PC-9 (cell line): ENCODE results near the gene PLAC8. TPM values are rescaled to one million over a fixed set of nuclear protein-coding genes. Genes with fewer than 3 reads are reported as not detected.
A peak's percentile ranks its signal among the peaks of the same experiment; 100 is the strongest.

Experiments
- Bru-seq: library from RNA; stranded (reverse); fragments of 400-500 nt; gene quantifications from one replicate; lab custom pipeline; 2021; lab: Mats Ljungman, UMichigan
- BruChase-seq, 2 experiments: library from RNA; stranded (reverse); fragments of 400-500 nt; gene quantifications; one replicate each; lab custom pipeline; 2021; lab: Mats Ljungman, UMichigan
- BruUV-seq: library from RNA; stranded (reverse); fragments of 400-500 nt; replicated peaks from 2 replicates; lab custom pipeline; 2021; lab: Mats Ljungman, UMichigan
- CTCF ChIA-PET: fragments of 300-600 bp; sonication (Branson Sonifier 250); formaldehyde crosslinking; loops from one replicate; lab custom pipeline; 2022; ENCODE audit warnings: antibody characterized with exemption; lab: Charles Lee
- POLR2A ChIA-PET: fragments of 300-600 bp; sonication (Branson Sonifier 250); formaldehyde crosslinking; loops from one replicate; lab custom pipeline; 2022; ENCODE audit warnings: antibody characterized with exemption; ENCODE audit not compliant: unreplicated experiment; lab: Charles Lee
- DNase-seq, 2 experiments: peaks; one replicate each; pipeline versions ENCODE4 v3.0.0 to v3.0.0-alpha.2; 2015 to 2022; ENCODE audit warnings: mixed read lengths in 1 of 2
- H2AFZ ChIP-seq: fragments of 200-600 bp; sonication (generic); 2 replicates; pipeline ENCODE4 v1.8.1; 2017; ENCODE audit warnings: antibody characterized with exemption
- H3F3A ChIP-seq: fragments of 200-600 bp; sonication (generic); 2 replicates; pipeline ENCODE4 v1.8.1; 2017; ENCODE audit warnings: antibody characterized with exemption, mild to moderate bottlenecking, low read depth; ENCODE audit not compliant: insufficient read depth
- H3K27ac ChIP-seq: fragments of 200-600 bp; sonication (generic); 2 replicates; pipeline ENCODE4 v1.6.1; 2016; ENCODE audit warnings: mixed run types
- H3K27me3 ChIP-seq: fragments of 200-600 bp; sonication (generic); 2 replicates; pipeline ENCODE4 v1.6.1; 2016; ENCODE audit warnings: low read depth, mixed run types; ENCODE audit not compliant: insufficient read depth
- H3K36me3 ChIP-seq: fragments of 200-600 bp; sonication (generic); 2 replicates; pipeline ENCODE4 v1.6.1; 2016; ENCODE audit warnings: low read depth, mixed run types
- H3K4me1 ChIP-seq: fragments of 200-600 bp; sonication (generic); replicated peaks from 2 replicates; pipeline ENCODE4 v1.6.1; 2016; ENCODE audit warnings: mixed run types; ENCODE audit not compliant: insufficient read depth
- H3K4me2 ChIP-seq: fragments of 200-600 bp; sonication (generic); 2 replicates; pipeline ENCODE4 v1.6.1; 2017; ENCODE audit warnings: mixed run types
- H3K4me3 ChIP-seq: fragments of 200-600 bp; sonication (generic); 2 replicates; pipeline ENCODE4 v1.6.1; 2016; ENCODE audit warnings: mixed run types
- H3K79me2 ChIP-seq: fragments of 200-600 bp; sonication (generic); 2 replicates; pipeline ENCODE4 v1.6.1; 2017; ENCODE audit warnings: low read depth, mixed run types
- H3K9me2 ChIP-seq: fragments of 200-600 bp; sonication (generic); 2 replicates; pipeline ENCODE4 v1.8.1; 2017; ENCODE audit warnings: mild to moderate bottlenecking; ENCODE audit not compliant: insufficient read depth
- H3K9me3 ChIP-seq: fragments of 200-600 bp; sonication (generic); 2 replicates; pipeline ENCODE4 v1.8.1; 2016; ENCODE audit warnings: low read depth; ENCODE audit not compliant: insufficient read depth
- H4K20me1 ChIP-seq: fragments of 200-600 bp; sonication (generic); 2 replicates; pipeline ENCODE4 v1.8.1; 2017; ENCODE audit not compliant: insufficient read depth
- CTCF ChIP-seq: fragments of 200-600 bp; sonication (generic); conservative IDR thresholded peaks from 2 replicates; pipeline ENCODE4 v1.6.1; 2017; ENCODE audit warnings: mixed run types, antibody characterized with exemption, mild to moderate bottlenecking, moderate library complexity
- EZH2 ChIP-seq: fragments of 200-600 bp; sonication (generic); IDR thresholded peaks from 2 replicates; pipeline ENCODE4 v1.8.0; 2017; ENCODE audit warnings: antibody characterized with exemption, low read depth
- intact Hi-C: fragments of 100-400 bp; cut with micrococcal nuclease; formaldehyde crosslinking; loops from one replicate; pipeline ENCODE4 v1.10.0; 2022; ENCODE audit not compliant: unreplicated experiment
- long read RNA-seq: library from polyadenylated mRNA; stranded (forward); transcript quantifications from one replicate; pipeline ENCODE4 v2.0.0, GENCODE V29; 2022
- total RNA-seq: library from RNA; stranded (reverse); gene quantifications from 2 replicates; pipeline ENCODE4 v1.2.3, GENCODE V29; 2021

Gene PLAC8
- total RNA-seq (39.0 and 52.7 TPM in 2 replicates), Bru-seq, nascent RNA (percentile 71 among the genes with signal in this experiment), BruChase-seq, experiment 1, labeled RNA remaining after a 2-hour chase (percentile 60 among the genes with signal in this experiment), BruChase-seq, experiment 2, labeled RNA remaining after a 6-hour chase (percentile 64 among the genes with signal in this experiment)
- long read RNA-seq, transcript PLAC8-205 (4 exons, 489 nt), result minor isoform, 7 of 44 reads
- long read RNA-seq, transcript PLAC8-201 (5 exons, 1,447 nt), result major isoform, 29 of 44 reads
- long read RNA-seq, partial matches to known transcripts, result 3 of 44 reads
- long read RNA-seq, other reads (novel, unspliced or antisense), result 2 of 44 reads

DNA sequence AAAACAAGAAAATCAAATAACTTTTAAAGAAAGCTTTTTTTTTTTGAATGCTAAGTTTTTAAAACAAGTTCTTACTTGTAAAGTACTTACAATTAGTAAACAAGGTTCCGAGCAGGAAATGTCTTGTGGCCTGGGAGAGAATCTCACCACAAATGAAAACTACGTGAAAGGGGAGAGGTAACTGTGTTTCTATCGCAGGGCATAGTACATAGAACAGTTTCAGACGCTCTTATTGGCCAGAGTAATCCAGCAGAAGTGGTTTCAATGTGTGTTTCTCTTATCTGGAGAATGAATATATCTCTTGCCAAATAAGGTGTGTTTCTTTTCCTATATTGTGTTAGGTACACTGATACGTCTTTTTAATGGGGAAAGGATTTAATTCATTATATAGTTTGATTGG is at the start of gene PLAC8:
Gene PLAC8, minus strand, starts transcription at position 154 of the 400 bp plus-strand sequence. CDS start 6,808 bp downstream, outside the sequence.
- Histone ChIP-seq H3K9me3 (no peaks in the 10 kb centered on the region), H3K4me2 (peak within 1 kb of the TSS; percentile 46), H3F3A (peaks cover 20% of the 10 kb centered on the region), H3K9me2 (no peaks in the 10 kb centered on the region), H2AFZ (peak within 1 kb of the TSS; percentile 3; the same call in 1 of the 2 replicates), H3K4me3 (no peak within 1 kb of the TSS), H3K27ac (peak within 1 kb of the TSS; percentile 56), H3K27me3 (no peaks in the 10 kb centered on the region), H3K4me1 (peaks cover 42% of the 10 kb centered on the region), H4K20me1 (no peaks in the 10 kb centered on the region), H3K79me2 (no peaks in the 10 kb centered on the region), H3K36me3 (no peaks in the 10 kb centered on the region; the same call in 1 of the 2 replicates)
- TF ChIP-seq CTCF, result no peak
- no peak for TF ChIP-seq EZH2
- ChIA-PET POLR2A (interaction anchor here (0.5 to 0.9 kb wide), 4 partner anchors 10 to 323 kb away, joined by 3 to 8 read pairs (median 4); no protein-coding TSS in a partner anchor), CTCF (interaction anchor here (0.5 kb wide), 1 partner anchor 495 kb away, joined by 3 read pairs; no protein-coding TSS in a partner anchor)
- intact Hi-C loops, result loop anchor here (2.0 kb wide), 2 partner anchors 36 to 98 kb away; no protein-coding TSS in a partner anchor
- no TSS peak for BruUV-seq
- no peak for DNase-seq

DNA sequence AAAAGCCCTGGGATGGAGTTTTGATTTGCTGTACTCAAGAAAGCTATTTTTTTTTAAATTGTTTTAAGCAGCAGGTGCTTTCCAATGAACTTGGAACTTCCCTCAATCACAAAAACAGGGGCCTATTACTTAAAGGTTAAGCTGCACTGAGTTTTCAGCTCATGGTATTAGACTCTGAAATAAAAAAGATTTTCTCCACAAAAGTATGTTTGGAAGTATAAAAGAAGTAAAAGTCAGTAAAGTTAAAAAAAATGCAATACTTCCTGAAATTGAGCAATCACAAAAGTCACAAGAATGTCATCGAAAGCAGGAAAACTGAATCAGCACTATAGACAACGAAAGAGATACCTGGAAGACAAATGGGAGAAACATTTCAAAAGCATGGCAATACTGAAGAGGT is 38.9 kb upstream of the PLAC8 start:
- Histone ChIP-seq H3K4me3 (no peak overlapping the region), H3K79me2 (no peaks in the 10 kb centered on the region), H3K27ac (no peak overlapping the region), H3K9me2 (no peaks in the 10 kb centered on the region), H3K4me2 (no peak overlapping the region), H3F3A (peaks cover 3% of the 10 kb centered on the region; the same call in 1 of the 2 replicates), H3K9me3 (no peaks in the 10 kb centered on the region), H4K20me1 (no peaks in the 10 kb centered on the region), H2AFZ (no peak overlapping the region), H3K4me1 (peaks cover 22% of the 10 kb centered on the region), H3K27me3 (no peaks in the 10 kb centered on the region), H3K36me3 (no peaks in the 10 kb centered on the region)
- intact Hi-C loops, result no loop called here
- CTCF ChIA-PET, result no interaction called here
- no peak for DNase-seq
- POLR2A ChIA-PET, result interaction anchor here (0.7 kb wide), 1 partner anchor 141 kb away, joined by 7 read pairs; no protein-coding TSS in a partner anchor
- TF ChIP-seq CTCF, result no peak
- no peak for TF ChIP-seq EZH2
- no TSS peak for BruUV-seq

DNA sequence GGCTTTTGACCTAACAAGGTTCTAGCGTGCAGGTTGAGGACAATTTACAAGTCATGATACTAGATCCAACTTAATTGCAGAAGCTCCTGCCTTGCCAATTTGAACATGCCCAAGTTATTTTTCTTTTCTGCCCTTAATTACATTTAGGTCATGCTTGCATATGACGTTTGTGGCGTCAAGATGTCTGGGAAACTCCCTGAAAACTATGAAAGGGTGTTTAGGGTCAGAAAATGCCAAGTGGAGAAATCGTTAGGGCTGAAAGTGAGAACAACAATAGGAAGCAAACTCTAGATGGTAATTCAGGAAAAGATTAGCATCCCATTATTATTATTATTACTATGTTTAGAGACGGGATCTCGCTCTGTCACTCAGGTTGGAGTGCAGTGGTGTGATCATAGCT is 38.2 kb upstream of the PLAC8 start:
- Histone ChIP-seq H3K79me2 (no peaks in the 10 kb centered on the region), H3K27ac (no peak overlapping the region), H3F3A (peaks cover 3% of the 10 kb centered on the region; the same call in 1 of the 2 replicates), H3K36me3 (no peaks in the 10 kb centered on the region), H3K4me3 (no peak overlapping the region), H3K27me3 (no peaks in the 10 kb centered on the region), H3K9me3 (no peaks in the 10 kb centered on the region), H3K4me2 (no peak overlapping the region), H2AFZ (no peak overlapping the region), H4K20me1 (no peaks in the 10 kb centered on the region), H3K4me1 (peaks cover 22% of the 10 kb centered on the region), H3K9me2 (no peaks in the 10 kb centered on the region)
- ChIA-PET POLR2A (no interaction called here), CTCF (no interaction called here)
- no peak for DNase-seq
- intact Hi-C loops, result no loop called here
- TF ChIP-seq CTCF (no peak), EZH2 (no peak)
- BruUV-seq, result no TSS peak
